HG03354 (cell line): Measurements from ENCODE around the gene LRRN4CL.
"Not testable (repeated sequence)": the region's sequence is repeated elsewhere in the genome, so short reads cannot be mapped to it uniquely, and the experiment has no call there.

ENCODE experiments used
- ATAC-seq: cut with Tn5 transposase; IDR thresholded peaks from one replicate; pipeline ENCODE4 v1.9.1; 2021; ENCODE audit warnings: mild to moderate bottlenecking; ENCODE audit not compliant: unreplicated experiment, poor library complexity, severe bottlenecking

The LRRN4CL gene

GRCh38 chr11:62712276-62712812 lies 23.0 kb upstream of the LRRN4CL start:
- ATAC-seq = no peak

- no peak for ATAC-seq
These were observed 20.6 kb upstream of the LRRN4CL start for GRCh38 chr11:62710001-62710345.

GRCh38 chr11:62709247-62710000 lies 20.1 kb upstream of the LRRN4CL start:
- ATAC-seq = peak; percentile 69

GRCh38 chr11:62708793-62709192 lies 19.5 kb upstream of the LRRN4CL start:
- ATAC-seq = no peak

- ATAC-seq = no peak
These were observed 19.1 kb upstream of the LRRN4CL start for GRCh38 chr11:62708392-62708791.

GRCh38 chr11:62707277-62707861 lies 18.0 kb upstream of the LRRN4CL start, which contains the start of the genes BSCL2 and GNG3:
Gene BSCL2 (minus strand): TSS chr11:62707424. CDS start chr11:62707195, 229 bp downstream.
Gene GNG3 (plus strand): TSS chr11:62707676. CDS start chr11:62708296, 620 bp downstream.
- no peak for ATAC-seq

- no peak for ATAC-seq
These were observed 17.5 kb upstream of the LRRN4CL start for GRCh38 chr11:62706850-62707247.

- ATAC-seq = peak; percentile 54
These were observed 16.8 kb upstream of the LRRN4CL start for GRCh38 chr11:62705880-62706849.

GRCh38 chr11:62705413-62705812 lies 16.1 kb upstream of the LRRN4CL start:
- no peak for ATAC-seq

GRCh38 chr11:62703921-62704320 lies 14.6 kb upstream of the LRRN4CL start:
- not testable (repeated sequence) for ATAC-seq

- ATAC-seq = no peak
These were observed 12.9 kb upstream of the LRRN4CL start for GRCh38 chr11:62702246-62702645.

GRCh38 chr11:62694455-62695167 lies 5.3 kb upstream of the LRRN4CL start:
- no peak for ATAC-seq

- ATAC-seq = not testable (repeated sequence)
These were observed 4.3 kb upstream of the LRRN4CL start for GRCh38 chr11:62693624-62694023.

GRCh38 chr11:62688491-62688890 lies 839 bp downstream of the LRRN4CL start:
- no peak for ATAC-seq

- ATAC-seq = no peak
These were observed 1.6 kb downstream of the LRRN4CL start for GRCh38 chr11:62687508-62688396.

GRCh38 chr11:62682518-62682917 lies 6.8 kb downstream of the LRRN4CL start:
- no peak for ATAC-seq

- peak; percentile 68 for ATAC-seq
These were observed 8.5 kb downstream of the LRRN4CL start for GRCh38 chr11:62680825-62681240.
